ENCODE results near the gene SLMAP. TPM values are rescaled to one million over a fixed set of nuclear protein-coding genes. Genes with fewer than 3 reads are reported as not detected.
A peak's percentile ranks its signal among the peaks of the same experiment; 100 is the strongest.

Gene SLMAP
- total and polyA plus RNA-seq, 2 of the 13 experiments (the other 11 are each of a cell fraction or from before 2014, with no cell fraction given), result 24.0 to 48.3 TPM

DNA sequence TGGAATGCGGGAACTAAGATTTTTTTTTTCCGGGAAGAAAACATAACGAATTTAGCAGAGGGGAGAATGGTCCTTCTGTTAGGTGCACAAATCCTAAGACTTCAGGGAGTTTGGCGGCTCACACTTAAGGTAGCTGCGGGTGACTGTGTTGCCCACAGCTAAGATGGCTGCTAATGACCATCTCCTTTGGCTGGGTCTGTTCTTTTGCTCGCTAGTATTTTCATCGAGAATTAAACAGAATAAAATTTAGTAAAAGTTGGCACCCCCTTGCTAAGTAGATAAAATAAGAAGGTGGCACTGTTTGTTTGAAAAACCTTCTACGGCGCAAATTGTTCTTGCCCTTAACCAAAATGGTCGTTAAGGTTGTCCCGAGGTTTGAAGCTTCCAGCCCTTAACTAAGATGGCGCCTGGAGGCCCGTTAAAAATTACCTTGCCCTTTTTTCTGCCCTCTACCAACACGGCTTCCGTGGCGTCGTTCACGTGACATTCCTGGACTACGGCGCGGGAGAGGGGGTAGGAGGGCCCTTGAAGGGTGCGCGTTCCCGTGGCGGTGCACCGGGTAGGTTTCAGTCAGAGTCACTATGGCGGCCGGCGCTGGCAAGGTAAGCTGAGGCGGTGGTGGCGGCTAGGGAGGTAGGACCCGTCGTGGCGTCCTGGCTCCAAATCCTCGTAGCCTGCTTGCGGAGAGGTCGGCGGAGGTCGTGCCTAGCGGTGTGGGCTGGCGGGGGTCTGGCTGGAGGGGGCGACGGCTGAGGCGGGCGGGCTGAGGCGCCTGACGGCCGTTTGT, at the start of gene SLMAP (continued):
- TF ChIP-seq, protein P1, sequence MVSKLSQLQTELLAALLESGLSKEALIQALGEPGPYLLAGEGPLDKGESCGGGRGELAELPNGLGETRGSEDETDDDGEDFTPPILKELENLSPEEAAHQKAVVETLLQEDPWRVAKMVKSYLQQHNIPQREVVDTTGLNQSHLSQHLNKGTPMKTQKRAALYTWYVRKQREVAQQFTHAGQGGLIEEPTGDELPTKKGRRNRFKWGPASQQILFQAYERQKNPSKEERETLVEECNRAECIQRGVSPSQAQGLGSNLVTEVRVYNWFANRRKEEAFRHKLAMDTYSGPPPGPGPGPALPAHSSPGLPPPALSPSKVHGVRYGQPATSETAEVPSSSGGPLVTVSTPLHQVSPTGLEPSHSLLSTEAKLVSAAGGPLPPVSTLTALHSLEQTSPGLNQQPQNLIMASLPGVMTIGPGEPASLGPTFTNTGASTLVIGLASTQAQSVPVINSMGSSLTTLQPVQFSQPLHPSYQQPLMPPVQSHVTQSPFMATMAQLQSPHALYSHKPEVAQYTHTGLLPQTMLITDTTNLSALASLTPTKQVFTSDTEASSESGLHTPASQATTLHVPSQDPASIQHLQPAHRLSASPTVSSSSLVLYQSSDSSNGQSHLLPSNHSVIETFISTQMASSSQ (IDR thresholded peaks at IDR 0.05; ENCODE audit: low read depth), result peak; percentile 90
- TF ChIP-seq, protein P1 (CRISPR knock-in tag; IDR thresholded peaks at IDR 0.05; ENCODE audit: borderline replicate concordance), result peak; percentile 94
- no peak for TF ChIP-seq MLLT10 (CRISPR knock-in tag; IDR thresholded peaks at IDR 0.05)
- TF ChIP-seq NFKB2 (CRISPR knock-in tag; IDR thresholded peaks at IDR 0.05; ENCODE audit: borderline replicate concordance), result no peak
- TF ChIP-seq NCOA2 (CRISPR knock-in tag; IDR thresholded peaks at IDR 0.05), result peak; percentile 59
- TF ChIP-seq ZNF737 (CRISPR knock-in tag; IDR thresholded peaks at IDR 0.05; ENCODE audit: borderline replicate concordance), result no peak
- no peak for TF ChIP-seq POLR2AphosphoS2 (IDR thresholded peaks at IDR 0.05; ENCODE audit: low read depth, low read length)
- TF ChIP-seq ISL2 (CRISPR knock-in tag; IDR thresholded peaks at IDR 0.05), result no peak
- TF ChIP-seq ZNF430 (CRISPR knock-in tag; IDR thresholded peaks at IDR 0.05), result peak; percentile 76; the same call in 1 of the 2 replicates
- TF ChIP-seq, protein P2, sequence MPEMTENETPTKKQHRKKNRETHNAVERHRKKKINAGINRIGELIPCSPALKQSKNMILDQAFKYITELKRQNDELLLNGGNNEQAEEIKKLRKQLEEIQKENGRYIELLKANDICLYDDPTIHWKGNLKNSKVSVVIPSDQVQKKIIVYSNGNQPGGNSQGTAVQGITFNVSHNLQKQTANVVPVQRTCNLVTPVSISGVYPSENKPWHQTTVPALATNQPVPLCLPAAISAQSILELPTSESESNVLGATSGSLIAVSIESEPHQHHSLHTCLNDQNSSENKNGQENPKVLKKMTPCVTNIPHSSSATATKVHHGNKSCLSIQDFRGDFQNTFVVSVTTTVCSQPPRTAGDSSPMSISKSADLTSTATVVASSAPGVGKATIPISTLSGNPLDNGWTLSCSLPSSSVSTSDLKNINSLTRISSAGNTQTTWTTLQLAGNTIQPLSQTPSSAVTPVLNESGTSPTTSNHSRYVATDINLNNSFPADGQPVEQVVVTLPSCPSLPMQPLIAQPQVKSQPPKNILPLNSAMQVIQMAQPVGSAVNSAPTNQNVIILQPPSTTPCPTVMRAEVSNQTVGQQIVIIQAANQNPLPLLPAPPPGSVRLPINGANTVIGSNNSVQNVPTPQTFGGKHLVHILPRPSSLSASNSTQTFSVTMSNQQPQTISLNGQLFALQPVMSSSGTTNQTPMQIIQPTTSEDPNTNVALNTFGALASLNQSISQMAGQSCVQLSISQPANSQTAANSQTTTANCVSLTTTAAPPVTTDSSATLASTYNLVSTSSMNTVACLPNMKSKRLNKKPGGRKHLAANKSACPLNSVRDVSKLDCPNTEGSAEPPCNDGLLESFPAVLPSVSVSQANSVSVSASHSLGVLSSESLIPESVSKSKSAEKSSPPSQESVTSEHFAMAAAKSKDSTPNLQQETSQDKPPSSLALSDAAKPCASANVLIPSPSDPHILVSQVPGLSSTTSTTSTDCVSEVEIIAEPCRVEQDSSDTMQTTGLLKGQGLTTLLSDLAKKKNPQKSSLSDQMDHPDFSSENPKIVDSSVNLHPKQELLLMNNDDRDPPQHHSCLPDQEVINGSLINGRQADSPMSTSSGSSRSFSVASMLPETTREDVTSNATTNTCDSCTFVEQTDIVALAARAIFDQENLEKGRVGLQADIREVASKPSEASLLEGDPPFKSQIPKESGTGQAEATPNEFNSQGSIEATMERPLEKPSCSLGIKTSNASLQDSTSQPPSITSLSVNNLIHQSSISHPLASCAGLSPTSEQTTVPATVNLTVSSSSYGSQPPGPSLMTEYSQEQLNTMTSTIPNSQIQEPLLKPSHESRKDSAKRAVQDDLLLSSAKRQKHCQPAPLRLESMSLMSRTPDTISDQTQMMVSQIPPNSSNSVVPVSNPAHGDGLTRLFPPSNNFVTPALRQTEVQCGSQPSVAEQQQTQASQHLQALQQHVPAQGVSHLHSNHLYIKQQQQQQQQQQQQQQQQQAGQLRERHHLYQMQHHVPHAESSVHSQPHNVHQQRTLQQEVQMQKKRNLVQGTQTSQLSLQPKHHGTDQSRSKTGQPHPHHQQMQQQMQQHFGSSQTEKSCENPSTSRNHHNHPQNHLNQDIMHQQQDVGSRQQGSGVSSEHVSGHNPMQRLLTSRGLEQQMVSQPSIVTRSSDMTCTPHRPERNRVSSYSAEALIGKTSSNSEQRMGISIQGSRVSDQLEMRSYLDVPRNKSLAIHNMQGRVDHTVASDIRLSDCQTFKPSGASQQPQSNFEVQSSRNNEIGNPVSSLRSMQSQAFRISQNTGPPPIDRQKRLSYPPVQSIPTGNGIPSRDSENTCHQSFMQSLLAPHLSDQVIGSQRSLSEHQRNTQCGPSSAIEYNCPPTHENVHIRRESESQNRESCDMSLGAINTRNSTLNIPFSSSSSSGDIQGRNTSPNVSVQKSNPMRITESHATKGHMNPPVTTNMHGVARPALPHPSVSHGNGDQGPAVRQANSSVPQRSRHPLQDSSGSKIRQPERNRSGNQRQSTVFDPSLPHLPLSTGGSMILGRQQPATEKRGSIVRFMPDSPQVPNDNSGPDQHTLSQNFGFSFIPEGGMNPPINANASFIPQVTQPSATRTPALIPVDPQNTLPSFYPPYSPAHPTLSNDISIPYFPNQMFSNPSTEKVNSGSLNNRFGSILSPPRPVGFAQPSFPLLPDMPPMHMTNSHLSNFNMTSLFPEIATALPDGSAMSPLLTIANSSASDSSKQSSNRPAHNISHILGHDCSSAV (CRISPR knock-in tag; IDR thresholded peaks at IDR 0.05; ENCODE audit: borderline replicate concordance), result no peak
- TF ChIP-seq, protein P3, sequence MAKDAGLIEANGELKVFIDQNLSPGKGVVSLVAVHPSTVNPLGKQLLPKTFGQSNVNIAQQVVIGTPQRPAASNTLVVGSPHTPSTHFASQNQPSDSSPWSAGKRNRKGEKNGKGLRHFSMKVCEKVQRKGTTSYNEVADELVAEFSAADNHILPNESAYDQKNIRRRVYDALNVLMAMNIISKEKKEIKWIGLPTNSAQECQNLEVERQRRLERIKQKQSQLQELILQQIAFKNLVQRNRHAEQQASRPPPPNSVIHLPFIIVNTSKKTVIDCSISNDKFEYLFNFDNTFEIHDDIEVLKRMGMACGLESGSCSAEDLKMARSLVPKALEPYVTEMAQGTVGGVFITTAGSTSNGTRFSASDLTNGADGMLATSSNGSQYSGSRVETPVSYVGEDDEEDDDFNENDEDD (CRISPR knock-in tag; IDR thresholded peaks at IDR 0.05; ENCODE audit: borderline replicate concordance), result peak; percentile 87
- TF ChIP-seq ZNF280B (CRISPR knock-in tag; IDR thresholded peaks at IDR 0.05; ENCODE audit: borderline replicate concordance), result no peak; the same call in 1 of the 2 replicates
- no peak for TF ChIP-seq ZBTB7B (CRISPR knock-in tag; IDR thresholded peaks at IDR 0.05)
